ENCODE results near the gene AAMP.

Gene AAMP

DNA sequence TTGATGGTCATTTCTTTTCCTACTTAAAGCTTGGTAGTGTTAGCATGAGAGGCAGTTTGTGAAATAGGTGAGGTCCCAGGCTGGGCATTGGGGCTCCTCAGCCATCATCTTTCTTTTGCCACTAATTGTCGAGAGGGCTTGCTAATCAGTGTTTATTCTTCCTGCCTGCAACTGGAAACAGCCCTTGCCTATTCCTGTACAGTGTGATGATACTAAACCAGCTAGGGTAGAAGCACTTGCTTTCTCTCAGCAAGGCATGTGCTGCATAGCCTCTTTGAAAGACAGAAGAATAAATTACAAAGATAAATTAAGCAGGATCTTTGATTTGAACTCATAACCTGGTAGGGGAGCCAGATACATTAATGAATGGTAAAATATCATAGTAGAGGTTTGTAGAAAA, 25.7 kb downstream of the AAMP start:
- no peaks in the 10 kb centered on the region for H3K27me3 ChIP-seq (ENCODE audit: insufficient read depth, low read length)
- H3K9me3 ChIP-seq (ENCODE audit: insufficient read depth, low read depth, low read length): no peaks in the 10 kb centered on the region
- no peak overlapping the region for H3K4me3 ChIP-seq (ENCODE audit: low read length)
- no peak overlapping the region for H3K27ac ChIP-seq (ENCODE audit: low read length)
- peaks cover 98% of the 10 kb centered on the region for H3K36me3 ChIP-seq (ENCODE audit: insufficient read depth, low read depth, low read length)
- H3K9ac ChIP-seq (ENCODE audit: low read depth, low read length): no peak overlapping the region
- H3K4me1 ChIP-seq (ENCODE audit: insufficient read depth, low read length): no peaks in the 10 kb centered on the region

DNA sequence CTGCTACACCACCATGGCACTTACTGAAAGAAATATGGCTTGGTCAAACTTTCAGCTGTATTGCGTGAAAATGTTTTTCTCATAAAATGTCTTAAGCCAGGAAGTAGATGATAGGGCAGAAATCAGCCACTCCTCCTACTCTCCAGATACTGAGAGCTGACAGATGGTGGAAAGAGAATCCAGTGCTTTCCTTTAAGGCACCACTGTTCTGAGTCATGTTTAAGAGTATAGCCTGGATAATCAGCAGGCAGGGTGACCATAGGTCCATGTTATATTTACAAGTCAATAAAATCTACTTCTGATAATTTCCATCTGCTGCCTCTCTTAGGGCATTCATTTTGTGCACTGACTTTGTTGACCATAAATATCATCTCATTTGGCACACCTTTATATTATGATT, 31.1 kb downstream of the AAMP start:
- Histone ChIP-seq H3K27me3 (ENCODE audit: insufficient read depth, low read length) (no peaks in the 10 kb centered on the region), H3K36me3 (ENCODE audit: insufficient read depth, low read depth, low read length) (peaks cover 99% of the 10 kb centered on the region), H3K9me3 (ENCODE audit: insufficient read depth, low read depth, low read length) (no peaks in the 10 kb centered on the region), H3K27ac (ENCODE audit: low read length) (no peak overlapping the region), H3K9ac (ENCODE audit: low read depth, low read length) (no peak overlapping the region), H3K4me1 (ENCODE audit: insufficient read depth, low read length) (no peaks in the 10 kb centered on the region), H3K4me3 (ENCODE audit: low read length) (no peak overlapping the region)

DNA sequence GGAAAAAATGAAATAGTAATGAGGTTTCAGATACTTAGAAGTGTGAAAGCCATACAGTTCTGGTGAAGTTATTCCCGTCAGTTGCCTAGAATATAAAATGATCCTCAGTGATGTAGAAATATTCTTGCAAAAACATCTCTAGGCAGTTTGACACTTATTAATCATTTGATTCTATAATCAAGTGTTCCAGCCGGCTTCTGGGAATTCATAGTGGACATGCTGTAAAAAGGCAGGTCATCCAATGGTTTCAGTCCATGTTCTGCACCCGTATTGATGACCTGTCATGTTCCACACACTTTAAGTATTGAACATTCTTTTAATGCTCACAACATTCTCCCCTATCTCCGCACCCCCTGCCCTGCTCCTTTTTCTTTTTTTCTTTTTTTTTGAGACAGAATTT, 33.1 kb downstream of the AAMP start:
- Histone ChIP-seq H3K4me1 (ENCODE audit: insufficient read depth, low read length) (no peaks in the 10 kb centered on the region), H3K9ac (ENCODE audit: low read depth, low read length) (no peak overlapping the region), H3K27ac (ENCODE audit: low read length) (no peak overlapping the region), H3K36me3 (ENCODE audit: insufficient read depth, low read depth, low read length) (peaks cover 97% of the 10 kb centered on the region), H3K9me3 (ENCODE audit: insufficient read depth, low read depth, low read length) (no peaks in the 10 kb centered on the region), H3K4me3 (ENCODE audit: low read length) (no peak overlapping the region), H3K27me3 (ENCODE audit: insufficient read depth, low read length) (no peaks in the 10 kb centered on the region)

DNA sequence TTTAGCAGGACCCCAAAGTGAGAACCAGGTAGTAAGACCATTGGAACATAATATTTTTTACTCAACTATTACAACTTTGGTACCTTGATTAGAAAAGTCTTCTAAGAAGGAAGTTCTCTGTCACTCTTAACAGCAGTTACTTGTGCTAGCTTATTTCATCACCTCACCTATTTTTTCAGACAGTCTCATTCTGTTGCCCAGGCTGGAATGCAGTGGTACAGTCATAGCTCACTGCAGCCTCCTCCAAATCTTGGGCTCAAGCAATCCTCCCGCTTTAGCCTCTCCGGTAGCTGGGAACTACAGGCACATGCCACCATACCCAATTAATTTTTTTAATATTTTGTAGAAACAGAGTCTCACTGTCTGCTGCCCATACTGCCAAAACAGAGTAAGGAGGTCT, 34.9 kb downstream of the AAMP start:
- Histone ChIP-seq H3K36me3 (ENCODE audit: insufficient read depth, low read depth, low read length) (peaks cover 98% of the 10 kb centered on the region), H3K9ac (ENCODE audit: low read depth, low read length) (no peak overlapping the region), H3K4me3 (ENCODE audit: low read length) (no peak overlapping the region), H3K4me1 (ENCODE audit: insufficient read depth, low read length) (no peaks in the 10 kb centered on the region), H3K27ac (ENCODE audit: low read length) (no peak overlapping the region), H3K27me3 (ENCODE audit: insufficient read depth, low read length) (no peaks in the 10 kb centered on the region), H3K9me3 (ENCODE audit: insufficient read depth, low read depth, low read length) (no peaks in the 10 kb centered on the region)

- Histone ChIP-seq H3K4me3 (ENCODE audit: low read length) (no peak overlapping the region), H3K27me3 (ENCODE audit: insufficient read depth, low read length) (no peaks in the 10 kb centered on the region), H3K27ac (ENCODE audit: low read length) (no peak overlapping the region), H3K9me3 (ENCODE audit: insufficient read depth, low read depth, low read length) (no peaks in the 10 kb centered on the region), H3K9ac (ENCODE audit: low read depth, low read length) (no peak overlapping the region), H3K36me3 (ENCODE audit: insufficient read depth, low read depth, low read length) (peaks cover 98% of the 10 kb centered on the region), H3K4me1 (ENCODE audit: insufficient read depth, low read length) (no peaks in the 10 kb centered on the region)
These were observed 35.4 kb downstream of the AAMP start for GRCh38 chr2:218234521-218234920.

DNA sequence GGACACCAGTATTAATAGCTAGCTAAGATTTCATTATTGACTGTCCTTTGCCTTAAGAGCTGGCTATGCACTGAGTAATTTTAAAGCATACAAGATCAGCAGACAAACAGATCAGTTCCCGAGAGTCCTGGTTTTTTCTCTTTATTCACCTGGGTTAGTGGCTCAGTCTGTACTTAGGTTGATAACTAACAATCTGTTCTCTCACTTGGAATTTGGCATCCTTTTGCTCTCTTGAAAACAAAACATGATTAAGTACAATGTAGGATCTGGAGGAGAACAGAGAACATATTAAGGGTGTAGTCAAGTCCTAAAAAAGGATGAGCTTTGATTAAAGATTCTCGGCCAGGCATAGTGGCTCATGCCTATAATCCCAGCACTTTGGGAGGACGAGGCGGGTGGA, 36.4 kb downstream of the AAMP start:
- Histone ChIP-seq H3K27me3 (ENCODE audit: insufficient read depth, low read length) (no peaks in the 10 kb centered on the region), H3K4me1 (ENCODE audit: insufficient read depth, low read length) (no peaks in the 10 kb centered on the region), H3K4me3 (ENCODE audit: low read length) (no peak overlapping the region), H3K9me3 (ENCODE audit: insufficient read depth, low read depth, low read length) (no peaks in the 10 kb centered on the region), H3K27ac (ENCODE audit: low read length) (no peak overlapping the region), H3K36me3 (ENCODE audit: insufficient read depth, low read depth, low read length) (peaks cover 97% of the 10 kb centered on the region), H3K9ac (ENCODE audit: low read depth, low read length) (no peak overlapping the region)

GRCh38 chr2:218230882-218231281, 39.1 kb downstream of the AAMP start:
- H3K36me3 ChIP-seq (ENCODE audit: insufficient read depth, low read depth, low read length): peaks cover 97% of the 10 kb centered on the region
- no peaks in the 10 kb centered on the region for H3K9me3 ChIP-seq (ENCODE audit: insufficient read depth, low read depth, low read length)
- no peak overlapping the region for H3K4me3 ChIP-seq (ENCODE audit: low read length)
- H3K4me1 ChIP-seq (ENCODE audit: insufficient read depth, low read length): no peaks in the 10 kb centered on the region
- no peaks in the 10 kb centered on the region for H3K27me3 ChIP-seq (ENCODE audit: insufficient read depth, low read length)
- no peak overlapping the region for H3K9ac ChIP-seq (ENCODE audit: low read depth, low read length)
- no peak overlapping the region for H3K27ac ChIP-seq (ENCODE audit: low read length)

DNA sequence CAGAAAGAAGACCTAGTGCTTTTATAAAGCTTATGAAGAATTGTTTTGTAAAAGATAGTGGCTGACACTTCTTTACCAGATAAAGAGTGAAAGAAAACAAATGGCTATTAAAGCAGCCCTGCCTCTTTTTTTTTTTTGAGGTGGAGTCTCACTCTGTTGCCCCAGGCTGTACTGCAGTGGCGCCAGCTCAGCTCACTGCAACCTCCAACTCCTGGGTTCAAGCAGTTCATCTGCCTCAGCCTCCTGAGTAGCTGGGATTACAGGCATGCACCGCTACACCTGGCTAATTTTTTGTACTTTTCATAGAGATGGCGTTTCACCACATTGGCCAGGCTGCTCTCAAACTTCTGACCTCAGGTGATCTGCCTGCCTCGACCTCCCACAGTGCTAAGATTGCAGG, 40.1 kb downstream of the AAMP start:
- Histone ChIP-seq H3K4me1 (ENCODE audit: insufficient read depth, low read length) (no peaks in the 10 kb centered on the region), H3K9me3 (ENCODE audit: insufficient read depth, low read depth, low read length) (no peaks in the 10 kb centered on the region), H3K4me3 (ENCODE audit: low read length) (no peak overlapping the region), H3K9ac (ENCODE audit: low read depth, low read length) (no peak overlapping the region), H3K27ac (ENCODE audit: low read length) (no peak overlapping the region), H3K36me3 (ENCODE audit: insufficient read depth, low read depth, low read length) (peaks cover 97% of the 10 kb centered on the region), H3K27me3 (ENCODE audit: insufficient read depth, low read length) (no peaks in the 10 kb centered on the region)

DNA sequence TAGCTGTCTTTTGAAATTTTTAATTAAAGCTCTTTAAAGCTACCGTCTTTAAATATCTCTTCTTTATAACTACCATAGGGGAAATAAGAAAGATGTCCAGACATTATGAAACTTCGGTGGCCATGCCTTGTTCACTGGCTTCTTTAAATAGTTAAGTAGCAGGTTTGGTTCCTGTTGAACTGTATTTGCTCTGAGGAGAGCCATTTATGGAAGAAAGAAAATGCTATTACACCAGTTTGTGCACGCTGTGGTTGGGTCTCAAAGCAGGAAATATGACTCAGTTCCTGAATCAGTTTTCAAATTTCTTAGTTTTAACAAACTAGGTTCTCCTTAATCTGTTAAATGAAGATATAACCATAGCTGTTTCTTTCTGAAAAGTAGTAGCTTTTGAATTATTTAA, 40.7 kb downstream of the AAMP start:
- no peak overlapping the region for H3K27ac ChIP-seq (ENCODE audit: low read length)
- H3K27me3 ChIP-seq (ENCODE audit: insufficient read depth, low read length): no peaks in the 10 kb centered on the region
- H3K4me1 ChIP-seq (ENCODE audit: insufficient read depth, low read length): no peaks in the 10 kb centered on the region
- H3K9me3 ChIP-seq (ENCODE audit: insufficient read depth, low read depth, low read length): no peaks in the 10 kb centered on the region
- peaks cover 97% of the 10 kb centered on the region for H3K36me3 ChIP-seq (ENCODE audit: insufficient read depth, low read depth, low read length)
- H3K9ac ChIP-seq (ENCODE audit: low read depth, low read length): no peak overlapping the region
- H3K4me3 ChIP-seq (ENCODE audit: low read length): no peak overlapping the region

- Histone ChIP-seq H3K4me1 (ENCODE audit: insufficient read depth, low read length) (no peaks in the 10 kb centered on the region), H3K27me3 (ENCODE audit: insufficient read depth, low read length) (no peaks in the 10 kb centered on the region), H3K4me3 (ENCODE audit: low read length) (no peak overlapping the region), H3K36me3 (ENCODE audit: insufficient read depth, low read depth, low read length) (peaks cover 97% of the 10 kb centered on the region), H3K9ac (ENCODE audit: low read depth, low read length) (no peak overlapping the region), H3K9me3 (ENCODE audit: insufficient read depth, low read depth, low read length) (no peaks in the 10 kb centered on the region), H3K27ac (ENCODE audit: low read length) (no peak overlapping the region)
These were observed 41.4 kb downstream of the AAMP start for GRCh38 chr2:218228366-218229090.

- Histone ChIP-seq H3K36me3 (ENCODE audit: insufficient read depth, low read depth, low read length) (peaks cover 93% of the 10 kb centered on the region), H3K9ac (ENCODE audit: low read depth, low read length) (no peak overlapping the region), H3K4me1 (ENCODE audit: insufficient read depth, low read length) (no peaks in the 10 kb centered on the region; the same call in 1 of the 2 replicates), H3K27ac (ENCODE audit: low read length) (no peak overlapping the region), H3K4me3 (ENCODE audit: low read length) (no peak overlapping the region), H3K9me3 (ENCODE audit: insufficient read depth, low read depth, low read length) (no peaks in the 10 kb centered on the region), H3K27me3 (ENCODE audit: insufficient read depth, low read length) (no peaks in the 10 kb centered on the region)
These were observed 43.0 kb downstream of the AAMP start for GRCh38 chr2:218226903-218227302.

DNA sequence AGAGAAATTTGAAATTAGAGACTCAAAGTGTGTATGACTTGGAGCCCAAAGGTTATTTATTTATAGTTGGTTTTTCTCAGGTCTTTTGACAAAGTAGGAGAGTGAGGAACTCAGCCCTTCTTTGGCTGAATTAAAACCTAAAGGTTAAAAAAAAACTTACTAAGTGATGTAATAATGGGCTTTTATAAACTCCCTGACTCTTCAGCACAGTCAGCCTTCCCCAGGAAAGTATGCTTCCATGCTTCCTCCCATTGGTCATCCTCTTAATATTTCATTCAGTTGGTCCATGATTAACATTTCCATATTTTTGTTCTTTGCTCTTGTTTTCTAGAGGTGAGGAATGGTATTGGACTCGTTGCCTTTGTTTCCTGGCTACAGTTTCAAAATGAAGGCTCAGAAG, 45.8 kb downstream of the AAMP start:
- peaks cover 80% of the 10 kb centered on the region for H3K36me3 ChIP-seq (ENCODE audit: insufficient read depth, low read depth, low read length)
- H3K4me1 ChIP-seq (ENCODE audit: insufficient read depth, low read length): peaks cover 7% of the 10 kb centered on the region
- no peak overlapping the region for H3K9ac ChIP-seq (ENCODE audit: low read depth, low read length)
- H3K9me3 ChIP-seq (ENCODE audit: insufficient read depth, low read depth, low read length): no peaks in the 10 kb centered on the region
- no peaks in the 10 kb centered on the region for H3K27me3 ChIP-seq (ENCODE audit: insufficient read depth, low read length)
- H3K4me3 ChIP-seq (ENCODE audit: low read length): no peak overlapping the region
- no peak overlapping the region for H3K27ac ChIP-seq (ENCODE audit: low read length)
